Heart left ventricle (tissue), 16 donors: Measurements from ENCODE around the gene ARHGAP8. TPM values are rescaled to one million over a fixed set of nuclear protein-coding genes. Genes with fewer than 3 reads are reported as not detected.

Experiments
- ATAC-seq, 4 donors: fragments of 200-7000 bp; cut with Tn5 transposase; one replicate each; pipeline ENCODE4 v1.9.1; 2020 to 2022; ENCODE audit warnings: moderate library complexity in 4 of 4, mild to moderate bottlenecking in 3 of 4, moderate number of reproducible peaks in 1 of 4
- DNase-seq, 5 donors: peaks; one replicate each; pipeline ENCODE4 v3.0.0-alpha.2; 2020
- H3K27ac ChIP-seq, 12 donors: fragments of 200-600 bp; sonication (generic) in 4 of 12; one replicate each; pipeline versions ENCODE4 v1.5.0 to v1.8.0; 2016 to 2022; ENCODE audit warnings: mild to moderate bottlenecking in 2 of 12
- H3K27me3 ChIP-seq, 9 donors: fragments of 200-600 bp; sonication (generic) in 2 of 9; one replicate each; pipeline versions ENCODE4 v1.5.1 to v1.8.0; 2016 to 2022; ENCODE audit warnings: mild to moderate bottlenecking in 3 of 9
- H3K36me3 ChIP-seq, 9 donors: fragments of 200-600 bp; sonication (generic) in 2 of 9; one replicate each; pipeline versions ENCODE4 v1.5.0 to v1.8.0; 2018 to 2022; ENCODE audit warnings: mild to moderate bottlenecking in 2 of 9
- H3K4me1 ChIP-seq, 12 donors: fragments of 200-600 bp; sonication (generic) in 4 of 12; one replicate each; pipeline versions ENCODE4 v1.5.0 to v1.8.0; 2016 to 2022; ENCODE audit warnings: mild to moderate bottlenecking in 3 of 12
- H3K4me3 ChIP-seq, 12 donors: fragments of 200-600 bp; sonication (generic) in 4 of 12; one replicate each; pipeline versions ENCODE4 v1.5.0 to v1.8.0; 2017 to 2022; ENCODE audit warnings: mild to moderate bottlenecking in 9 of 12, moderate library complexity in 4 of 12
- H3K9me3 ChIP-seq, 12 donors: fragments of 200-600 bp; sonication (generic) in 4 of 12; one replicate each; pipeline versions ENCODE4 v1.5.0 to v1.8.0; 2016 to 2022; ENCODE audit warnings: mild to moderate bottlenecking in 1 of 12
- CTCF ChIP-seq, 12 donors: fragments of 200-600 bp; sonication (generic) in 4 of 12; IDR thresholded peaks; one replicate each; pipeline versions ENCODE4 v1.5.0 to v1.8.0; 2018 to 2022; ENCODE audit warnings: antibody characterized with exemption in 12 of 12, mild to moderate bottlenecking in 5 of 12
- POLR2A ChIP-seq, 2 donors: fragments of 450-650 bp; IDR thresholded peaks; one replicate each; pipeline ENCODE4 v1.6.1; 2017; ENCODE audit warnings: antibody characterized with exemption in 2 of 2, mild to moderate bottlenecking in 2 of 2, moderate library complexity in 2 of 2
- WGBS, 4 donors: extraction: QIAGEN DNeasy Blood & Tissue Kit in 2 of 4; methylation state at CpG; one replicate each; pipeline versions ENCODE4 v1.1.5 to v1.1.7; 2013 to 2018; 5-methylcytosine and 5-hydroxymethylcytosine counted together
- intact Hi-C, 10 donors: fragments of 100-400 bp; cut with DNase I; formaldehyde crosslinking; loops; one replicate each; pipeline versions ENCODE4 v1.11.1 to v1.14.2; 2022
- polyA plus RNA-seq, 2 donors: library from polyadenylated mRNA; stranded (reverse); fragments of 200-250 nt; gene quantifications; one replicate each; pipeline ENCODE4 v1.2.3, GENCODE V29; 2013
- total RNA-seq, 9 donors: library from RNA; depleted of rRNA in 2 of 9; stranded (reverse); fragments of >200 nt in 2 of 9; fragmentation: NEBNext Ultra II Directional in 3 of 9; extraction: Animal tissue kit (Norgen Biotek cat#: 25700) in 3 of 9; gene quantifications; one replicate each; pipeline versions ENCODE4 v1.1.0 to v1.2.4, GENCODE V29; 2016 to 2023
- donor health status: ischemic (EF 13 %, LVEDD 7.1; RV severe dilation, severe dysfunction).
- donor health status: healthy with polysubstance abuse.
- donor health status: DM: no; HTN: yes; CAD: no.
- donor health status: DM: no; HTN: no; CAD: no.
- donor health status: ischemic (EF 25% LVEDD 6.9; RV normal size, moderate dysfunction).
- donor health status: ischemic (EF 25% LVEDD 5.7; RV mildly dilated, moderate dysfunction).
- donor health status: healthy.
- donor health status: DM: yes; HTN: yes; CAD: no.
- donor health status: ischemic (EF 35%, LVEDD 5.7; RV mildly dilated, moderate dysfunction).
- donor health status: nonischemic (EF 11% LVEDD 7.7; RV severe dilation, severe dysfunction).
- donor health status: DM: yes; HTN: yes; CAD: no.
- donor health status: PGD.
- donor health status: ischemic (EF 29% LVEDD 5.4; RV normal size, mild dysfunction).
- donor health status: nonischemic (EF 23%, LVEDD 6.1; RV moderate dilation, normal function).

The ARHGAP8 gene
- total and polyA plus RNA-seq, 11 donors = 0.08 to 1.3 (median 0.23) TPM; not detected in 7

- Histone ChIP-seq H3K27ac (no peak overlapping the region), H3K36me3 (no peaks in the 10 kb centered on the region), H3K4me3 (no peak overlapping the region), H3K9me3 (no peaks in the 10 kb centered on the region), H3K27me3 (no peaks in the 10 kb centered on the region), H3K4me1 (no peaks in the 10 kb centered on the region)
- TF ChIP-seq CTCF (IDR thresholded peaks at IDR 0.05) = no peak
- TF ChIP-seq POLR2A (IDR thresholded peaks at IDR 0.05) = no peak
- ATAC-seq (no peak), DNase-seq (no peak)
- intact Hi-C loops = no loop called here
- 52 to 56% (median 53%) methylated on average over 7 to 14 of the region's 14 CpGs for WGBS, 4 donors
Observed at GRCh38 chr22:44888491-44889254, 136.3 kb downstream of the ARHGAP8 start.

- no peaks in the 10 kb centered on the region for H3K4me1 ChIP-seq
- no peak overlapping the region for H3K27ac ChIP-seq
- no peak overlapping the region for H3K4me3 ChIP-seq
- no peaks in the 10 kb centered on the region for H3K9me3 ChIP-seq
- ATAC-seq (no peak), DNase-seq (no peak)
- H3K36me3 ChIP-seq = no peaks in the 10 kb centered on the region
- no peaks in the 10 kb centered on the region for H3K27me3 ChIP-seq
- intact Hi-C loops = no loop called here
- 52 to 65% (median 61%) methylated on average over 13 to 14 of the region's 14 CpGs for WGBS, 4 donors
- no peak for TF ChIP-seq POLR2A (IDR thresholded peaks at IDR 0.05)
- peak in 2 of 12 donors; percentile 11 for TF ChIP-seq CTCF (IDR thresholded peaks at IDR 0.05)
Observed at GRCh38 chr22:44889255-44889878, 137.0 kb downstream of the ARHGAP8 start.

- H3K9me3 ChIP-seq = no peaks in the 10 kb centered on the region
- no peak for DNase-seq
- WGBS, 4 donors = 81 to 87% (median 82%) methylated on average over 17 to 20 of the region's 20 CpGs
Observed at GRCh38 chr22:44890416-44891292, 138.3 kb downstream of the ARHGAP8 start.

More at GRCh38 chr22:44890416-44891292, 138.3 kb downstream of the ARHGAP8 start:
- Histone ChIP-seq H3K4me1 (no peaks in the 10 kb centered on the region), H3K36me3 (no peaks in the 10 kb centered on the region), H3K27me3 (no peaks in the 10 kb centered on the region), H3K27ac (no peak overlapping the region), H3K4me3 (no peak overlapping the region)
- ATAC-seq = no peak
- intact Hi-C loops = loop anchor here in 1 of 10 donors (10.0 kb wide), 1 partner anchor 204 kb away; no protein-coding TSS in a partner anchor
- no peak for TF ChIP-seq POLR2A (IDR thresholded peaks at IDR 0.05)
- no peak for TF ChIP-seq CTCF (IDR thresholded peaks at IDR 0.05)
